Head of caudate nucleus (tissue), 42 donors: ENCODE measurements around the gene MGAT2.
"Not testable (repeated sequence)": the region's sequence is repeated elsewhere in the genome, so short reads cannot be mapped to it uniquely, and the experiment has no call there.

ENCODE experiments used
- DNase-seq, 42 donors: peaks; one replicate each; pipeline versions ENCODE4 v3.0.0 to v3.0.0-alpha.2; 2020 to 2021; ENCODE audit warnings: mixed read lengths in 7 of 42
- intact Hi-C: fragments of 100-400 bp; cut with DNase I; formaldehyde crosslinking; loops from one replicate; pipeline ENCODE4 v1.15.0; 2022

The MGAT2 gene

GRCh38 chr14:49598485-49599300 is 21.9 kb upstream of the MGAT2 start, which contains the start of gene LRR1:
LRR1 (plus strand) TSS chr14:49598940; CDS start chr14:49599021, 81 bp downstream.
- intact Hi-C loops: no loop called here
- peak; percentile 60 to 92 (median 84) for DNase-seq

DNA sequence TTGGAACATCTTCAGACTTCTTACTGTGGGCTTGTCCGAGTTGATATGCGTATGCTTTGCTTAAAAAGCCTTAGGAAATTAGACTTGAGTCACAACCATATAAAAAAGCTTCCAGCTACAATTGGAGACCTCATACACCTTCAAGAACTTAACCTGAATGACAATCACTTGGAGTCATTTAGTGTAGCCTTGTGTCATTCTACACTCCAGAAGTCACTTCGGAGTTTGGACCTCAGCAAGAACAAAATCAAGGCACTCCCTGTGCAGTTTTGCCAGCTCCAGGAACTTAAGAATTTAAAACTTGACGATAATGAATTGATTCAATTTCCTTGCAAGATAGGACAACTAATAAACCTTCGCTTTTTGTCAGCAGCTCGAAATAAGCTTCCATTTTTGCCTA is 13.0 kb upstream of the MGAT2 start:
- intact Hi-C loops: no loop called here

GRCh38 chr14:49612251-49612650 is 8.3 kb upstream of the MGAT2 start:
- no peak for DNase-seq
- intact Hi-C loops: no loop called here

More for the DNA sequence above, 13.0 kb upstream of the MGAT2 start:
- DNase-seq: no peak

DNA sequence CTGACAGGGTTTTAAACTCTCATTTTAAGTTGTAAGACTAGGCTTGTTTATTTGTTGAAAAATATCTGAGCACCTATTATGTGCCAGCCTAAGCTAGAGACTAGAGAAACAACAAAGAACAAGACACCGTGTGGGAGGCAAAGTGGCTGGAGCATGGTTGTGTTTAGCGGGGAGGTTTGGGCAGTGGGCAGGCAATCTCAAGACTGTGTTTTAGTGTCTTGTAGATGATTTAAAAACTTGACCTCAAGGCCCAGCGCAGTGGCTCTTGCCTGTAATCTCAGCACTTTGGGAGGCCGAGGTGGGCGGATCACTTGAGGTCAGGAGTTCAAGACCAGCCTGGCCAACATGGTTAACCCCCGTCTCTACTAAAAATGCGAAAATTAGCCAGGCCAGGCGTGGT is 7.9 kb upstream of the MGAT2 start:
- DNase-seq: no peak
- intact Hi-C loops: no loop called here

DNA sequence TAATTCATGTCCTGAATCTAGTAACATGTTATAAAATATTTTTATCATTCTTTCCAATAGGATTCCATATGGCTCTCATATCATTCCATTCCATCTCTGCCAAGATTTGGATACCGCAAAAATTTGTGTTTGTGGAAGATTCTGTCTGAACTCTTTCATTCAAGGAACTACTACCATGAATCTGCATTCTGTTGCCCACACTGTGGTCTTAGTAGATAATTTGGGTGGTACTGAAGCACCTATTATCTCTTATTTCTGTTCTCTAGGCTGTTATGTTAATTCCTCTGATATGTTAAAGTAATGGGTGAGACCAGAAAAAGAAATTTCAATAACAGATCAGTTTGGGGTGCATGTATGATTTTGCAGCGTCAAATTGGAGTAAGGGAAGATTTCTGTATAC is 6.4 kb upstream of the MGAT2 start:
- intact Hi-C loops: no loop called here
- no peak for DNase-seq

GRCh38 chr14:49615776-49616175 is 4.8 kb upstream of the MGAT2 start:
- peak in 1 of 42 donors; percentile 4 for DNase-seq
- intact Hi-C loops: no loop called here

GRCh38 chr14:49617852-49618519 is 2.6 kb upstream of the MGAT2 start:
- intact Hi-C loops: no loop called here
- no peak for DNase-seq

GRCh38 chr14:49619273-49619672 is 1.3 kb upstream of the MGAT2 start:
- intact Hi-C loops, DNase-seq: not testable (repeated sequence)

- intact Hi-C loops: loop anchor here (1.0 kb wide), 1 partner anchor 33 kb away; the partner anchor contains the start of gene RPS29
- DNase-seq: no peak
These were observed 869 bp upstream of the MGAT2 start for GRCh38 chr14:49619730-49620129.

DNA sequence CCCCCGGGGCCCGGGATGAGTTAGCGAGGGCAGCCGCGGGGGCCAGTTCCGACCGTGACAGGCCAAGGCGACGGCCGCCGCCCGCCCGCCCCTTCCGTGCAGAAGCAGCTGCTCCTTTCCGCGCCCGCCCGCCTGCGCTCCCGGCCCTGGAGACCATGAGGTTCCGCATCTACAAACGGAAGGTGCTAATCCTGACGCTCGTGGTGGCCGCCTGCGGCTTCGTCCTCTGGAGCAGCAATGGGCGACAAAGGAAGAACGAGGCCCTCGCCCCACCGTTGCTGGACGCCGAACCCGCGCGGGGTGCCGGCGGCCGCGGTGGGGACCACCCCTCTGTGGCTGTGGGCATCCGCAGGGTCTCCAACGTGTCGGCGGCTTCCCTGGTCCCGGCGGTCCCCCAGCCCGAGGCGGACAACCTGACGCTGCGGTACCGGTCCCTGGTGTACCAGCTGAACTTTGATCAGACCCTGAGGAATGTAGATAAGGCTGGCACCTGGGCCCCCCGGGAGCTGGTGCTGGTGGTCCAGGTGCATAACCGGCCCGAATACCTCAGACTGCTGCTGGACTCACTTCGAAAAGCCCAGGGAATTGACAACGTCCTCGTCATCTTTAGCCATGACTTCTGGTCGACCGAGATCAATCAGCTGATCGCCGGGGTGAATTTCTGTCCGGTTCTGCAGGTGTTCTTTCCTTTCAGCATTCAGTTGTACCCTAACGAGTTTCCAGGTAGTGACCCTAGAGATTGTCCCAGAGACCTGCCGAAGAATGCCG is 699 bp downstream of the MGAT2 start:
- intact Hi-C loops: no loop called here
- peak in 41 of 42 donors; percentile 39 to 77 (median 63) for DNase-seq

DNA sequence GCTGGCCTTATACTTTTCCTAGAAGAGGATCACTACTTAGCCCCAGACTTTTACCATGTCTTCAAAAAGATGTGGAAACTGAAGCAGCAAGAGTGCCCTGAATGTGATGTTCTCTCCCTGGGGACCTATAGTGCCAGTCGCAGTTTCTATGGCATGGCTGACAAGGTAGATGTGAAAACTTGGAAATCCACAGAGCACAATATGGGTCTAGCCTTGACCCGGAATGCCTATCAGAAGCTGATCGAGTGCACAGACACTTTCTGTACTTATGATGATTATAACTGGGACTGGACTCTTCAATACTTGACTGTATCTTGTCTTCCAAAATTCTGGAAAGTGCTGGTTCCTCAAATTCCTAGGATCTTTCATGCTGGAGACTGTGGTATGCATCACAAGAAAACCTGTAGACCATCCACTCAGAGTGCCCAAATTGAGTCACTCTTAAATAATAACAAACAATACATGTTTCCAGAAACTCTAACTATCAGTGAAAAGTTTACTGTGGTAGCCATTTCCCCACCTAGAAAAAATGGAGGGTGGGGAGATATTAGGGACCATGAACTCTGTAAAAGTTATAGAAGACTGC is 1.5 kb downstream of the MGAT2 start:
- intact Hi-C loops: no loop called here
- peak in 1 of 42 donors; percentile 3 for DNase-seq

DNA sequence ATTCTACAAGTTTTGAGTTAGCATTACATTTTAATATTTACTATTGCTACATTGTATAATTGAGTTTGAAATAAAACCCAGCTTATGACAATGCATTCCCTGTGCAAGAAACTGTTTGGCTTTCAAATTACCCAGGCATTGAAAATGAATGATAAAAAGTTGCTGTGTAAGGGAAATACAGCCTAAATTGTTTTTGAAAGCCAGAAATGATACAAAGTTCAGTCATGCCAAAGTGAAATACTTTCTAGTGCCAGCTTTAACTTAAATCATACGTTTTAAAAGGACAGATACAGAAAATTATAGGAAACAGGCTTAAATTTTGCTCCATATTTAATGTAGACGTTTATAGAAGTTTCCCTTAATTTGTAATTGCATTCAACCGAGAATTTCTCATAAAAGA is 2.8 kb downstream of the MGAT2 start:
- DNase-seq: no peak
- intact Hi-C loops: no loop called here

DNA sequence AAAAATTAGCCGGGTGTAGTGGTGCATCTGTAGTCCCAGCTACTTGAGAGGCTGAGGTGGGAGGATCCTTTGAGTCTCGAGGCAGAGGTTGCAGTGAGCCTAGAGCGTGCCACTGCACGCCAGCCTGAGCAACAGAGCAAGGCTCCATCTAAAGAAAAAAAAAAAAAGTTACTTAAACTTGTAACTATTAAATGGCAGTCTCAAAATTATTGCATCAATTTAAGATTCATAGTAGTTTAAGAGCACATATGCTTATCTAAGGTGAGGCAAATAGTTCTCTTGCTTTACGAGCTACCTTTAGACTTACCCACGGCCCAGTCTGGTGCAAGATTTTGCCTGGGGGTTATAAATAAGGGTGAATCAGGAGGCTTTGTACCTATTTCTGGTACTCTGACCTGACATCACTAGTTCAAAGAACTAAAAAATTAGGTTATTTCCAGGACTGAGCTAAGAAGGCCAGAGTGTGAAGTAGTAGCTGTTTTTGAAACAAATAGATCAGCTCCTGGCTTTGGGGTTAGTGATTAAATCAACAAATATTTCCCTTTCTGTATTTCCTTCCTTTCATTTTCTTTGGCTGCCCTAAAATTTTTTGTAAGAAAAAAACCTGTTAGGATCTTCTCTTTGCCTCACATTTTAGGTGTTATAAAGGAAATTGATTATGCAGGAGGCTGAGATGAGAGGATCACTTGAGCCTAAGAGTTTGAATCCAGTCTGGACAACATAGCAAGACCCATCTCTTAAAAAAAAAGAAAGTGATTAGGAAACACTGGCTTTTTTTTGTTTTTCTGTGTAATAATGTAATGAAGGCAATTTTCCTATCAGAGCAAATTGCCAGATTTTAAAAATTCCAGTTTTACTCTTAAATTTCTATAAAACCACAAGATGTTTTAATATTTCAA is 3.6 kb downstream of the MGAT2 start:
- intact Hi-C loops: no loop called here
- DNase-seq: no peak

- intact Hi-C loops: loop anchor here (5.0 to 10.0 kb wide), 2 partner anchors 133 to 221 kb away; partner anchors contain the start of genes KLHDC2 and NEMF
- DNase-seq: peak; percentile 84 to 98 (median 95)
These were observed 13.3 kb downstream of the MGAT2 start for GRCh38 chr14:49633640-49634546.

GRCh38 chr14:49634547-49635334 is 14.1 kb downstream of the MGAT2 start, which contains the start of gene DNAAF2:
DNAAF2 (minus strand) TSS chr14:49635244; CDS start chr14:49635149, 95 bp downstream.
- DNase-seq: peak; percentile 28 to 77 (median 58)
- intact Hi-C loops: loop anchor here (5.0 to 10.0 kb wide), 3 partner anchors 58 to 220 kb away; partner anchors contain the start of genes KLHDC1, KLHDC2 and NEMF

GRCh38 chr14:49636866-49637265 is 16.3 kb downstream of the MGAT2 start:
- DNase-seq: no peak
- intact Hi-C loops: loop anchor here (5.0 to 10.0 kb wide), 2 partner anchors 55 to 218 kb away; partner anchors contain the start of genes KLHDC1 and NEMF
